ENCODE measurements around the gene UBE2L3. TPM values are rescaled to one million over a fixed set of nuclear protein-coding genes. Genes with fewer than 3 reads are reported as not detected.

Gene UBE2L3
- total and polyA plus RNA-seq, 2 of the 8 experiments (the other 6 are each of a cell fraction or from before 2014, with no cell fraction given), result 63.5 to 90.0 TPM

DNA sequence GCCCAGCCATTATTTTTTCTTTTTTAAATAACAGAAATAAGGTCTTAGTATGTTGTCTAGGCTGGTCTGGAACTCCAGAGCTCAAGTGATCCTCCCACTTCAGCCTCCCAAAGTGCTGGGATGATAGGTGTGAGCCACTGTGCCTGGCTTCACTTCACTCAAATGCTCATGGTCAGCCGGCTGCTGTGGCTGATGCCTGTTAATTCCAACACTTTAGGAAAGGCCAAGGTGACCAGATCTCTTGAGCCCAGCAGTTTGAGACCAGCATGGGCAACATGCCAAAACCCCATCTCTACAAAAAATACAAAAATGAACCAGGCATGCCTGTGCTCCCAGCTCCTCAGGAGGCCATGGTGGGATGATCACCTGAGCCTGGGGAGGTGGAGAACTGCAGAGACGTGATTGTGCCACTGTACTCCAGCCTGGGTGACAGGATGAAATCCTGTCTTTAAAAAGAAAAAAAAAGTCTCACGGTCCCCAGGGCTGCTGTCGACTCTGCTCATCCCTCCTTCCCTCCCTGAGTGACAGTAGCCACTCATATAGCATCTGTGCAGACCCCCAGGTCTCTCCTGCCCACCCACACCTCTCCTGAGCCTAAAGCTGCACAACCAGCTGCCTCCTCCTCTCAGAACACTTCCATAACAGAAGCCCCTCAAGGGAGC is 58.7 kb downstream of the UBE2L3 start (continued):
- TF ChIP-seq, protein P1, sequence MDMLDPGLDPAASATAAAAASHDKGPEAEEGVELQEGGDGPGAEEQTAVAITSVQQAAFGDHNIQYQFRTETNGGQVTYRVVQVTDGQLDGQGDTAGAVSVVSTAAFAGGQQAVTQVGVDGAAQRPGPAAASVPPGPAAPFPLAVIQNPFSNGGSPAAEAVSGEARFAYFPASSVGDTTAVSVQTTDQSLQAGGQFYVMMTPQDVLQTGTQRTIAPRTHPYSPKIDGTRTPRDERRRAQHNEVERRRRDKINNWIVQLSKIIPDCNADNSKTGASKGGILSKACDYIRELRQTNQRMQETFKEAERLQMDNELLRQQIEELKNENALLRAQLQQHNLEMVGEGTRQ (IDR thresholded peaks at IDR 0.05; ENCODE audit: low read length), result no peak
- no peak for TF ChIP-seq NANOG (IDR thresholded peaks at IDR 0.05; ENCODE audit: insufficient read depth, low read depth, low read length, poor library complexity, severe bottlenecking)
- no peak for TF ChIP-seq JUN (IDR thresholded peaks at IDR 0.05; ENCODE audit: low read depth, low read length)
- TF ChIP-seq, protein P2, sequence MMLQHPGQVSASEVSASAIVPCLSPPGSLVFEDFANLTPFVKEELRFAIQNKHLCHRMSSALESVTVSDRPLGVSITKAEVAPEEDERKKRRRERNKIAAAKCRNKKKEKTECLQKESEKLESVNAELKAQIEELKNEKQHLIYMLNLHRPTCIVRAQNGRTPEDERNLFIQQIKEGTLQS (IDR thresholded peaks at IDR 0.05; ENCODE audit: insufficient read depth, low read depth, low read length), result no peak
- no peak for TF ChIP-seq FOSL1 (IDR thresholded peaks at IDR 0.05; ENCODE audit: insufficient read depth, low read depth, low read length)
- no peak for TF ChIP-seq BCL11A (IDR thresholded peaks at IDR 0.05; ENCODE audit: low read depth in 2 of 2, low read length in 2 of 2)
- TF ChIP-seq POLR2A (IDR thresholded peaks at IDR 0.05; ENCODE audit: control extremely low read depth in 1 of 2, low read depth in 2 of 2, low read length in 2 of 2), result no peak
- TF ChIP-seq CEBPB (IDR thresholded peaks at IDR 0.05; ENCODE audit: low read depth, low read length), result no peak
